GM23248 (cell line): ENCODE results near the gene MLN. TPM values are rescaled to one million over a fixed set of nuclear protein-coding genes. Genes with fewer than 3 reads are reported as not detected.

Experiments used
- DNase-seq: peaks from one replicate; pipeline ENCODE4 v3.0.0-alpha.2; 2015
- H2AFZ ChIP-seq: fragments of 200-600 bp; sonication (generic); 2 replicates; pipeline ENCODE4 v1.6.1; 2016; ENCODE audit warnings: antibody characterized with exemption
- H3F3A ChIP-seq: fragments of 200-600 bp; sonication (generic); 2 replicates; pipeline ENCODE4 v1.6.1; 2016; ENCODE audit warnings: mild to moderate bottlenecking, antibody characterized with exemption, mixed run types; ENCODE audit not compliant: insufficient read depth
- H3K27ac ChIP-seq: fragments of 200-600 bp; sonication (generic); 2 replicates; pipeline ENCODE4 v1.5.1; 2016; ENCODE audit warnings: mild to moderate bottlenecking
- H3K27me3 ChIP-seq: fragments of 200-600 bp; sonication (generic); replicated peaks from 2 replicates; pipeline ENCODE4 v1.6.1; 2016; ENCODE audit warnings: mild to moderate bottlenecking; ENCODE audit not compliant: insufficient read depth
- H3K36me3 ChIP-seq: fragments of 200-600 bp; sonication (generic); 2 replicates; pipeline ENCODE4 v1.6.1; 2016; ENCODE audit warnings: low read depth, mild to moderate bottlenecking
- H3K4me1 ChIP-seq: fragments of 200-600 bp; sonication (generic); 2 replicates; pipeline ENCODE4 v1.6.1; 2016; ENCODE audit warnings: mild to moderate bottlenecking; ENCODE audit not compliant: insufficient read depth
- H3K4me2 ChIP-seq: fragments of 200-600 bp; sonication (generic); one replicate; pipeline ENCODE4 v1.6.1; 2016; ENCODE audit warnings: mild to moderate bottlenecking; ENCODE audit not compliant: unreplicated experiment
- H3K4me3 ChIP-seq: fragments of 200-600 bp; sonication (generic); 2 replicates; pipeline ENCODE4 v1.5.1; 2016; ENCODE audit warnings: mild to moderate bottlenecking
- H3K79me2 ChIP-seq: fragments of 200-600 bp; sonication (generic); 2 replicates; pipeline ENCODE4 v1.6.1; 2016; ENCODE audit warnings: mild to moderate bottlenecking; ENCODE audit not compliant: insufficient read depth
- H3K9ac ChIP-seq: fragments of 200-600 bp; sonication (generic); 2 replicates; pipeline ENCODE4 v1.6.1; 2016; ENCODE audit warnings: mild to moderate bottlenecking
- H3K9me2 ChIP-seq: fragments of 200-600 bp; sonication (generic); 2 replicates; pipeline ENCODE4 v1.6.1; 2016; ENCODE audit warnings: mixed run types, mild to moderate bottlenecking, moderate library complexity; ENCODE audit not compliant: insufficient read depth
- H3K9me3 ChIP-seq: fragments of 200-600 bp; sonication (generic); one replicate; pipeline ENCODE4 v1.6.1; 2017; ENCODE audit warnings: low read depth
- H4K20me1 ChIP-seq: fragments of 200-600 bp; sonication (generic); 2 replicates; pipeline ENCODE4 v1.6.0; 2016; ENCODE audit not compliant: insufficient read depth
- EZH2 ChIP-seq: fragments of 200-600 bp; sonication (generic); IDR thresholded peaks from 2 replicates; pipeline ENCODE4 v1.6.1; 2018; ENCODE audit warnings: antibody characterized with exemption, mild to moderate bottlenecking; ENCODE audit not compliant: insufficient read depth, poor library complexity, severe bottlenecking
- EZH2phosphoT487 ChIP-seq: fragments of 200-600 bp; sonication (generic); IDR thresholded peaks from 2 replicates; pipeline ENCODE4 v1.6.1; 2018; ENCODE audit warnings: antibody characterized with exemption, moderate library complexity, mild to moderate bottlenecking, low read depth; ENCODE audit not compliant: insufficient read depth
- WGBS, 2 experiments: methylation state at CpG; one replicate each; pipeline ENCODE4 v1.1.6; 2015 to 2017; ENCODE audit warnings: low lambda C conversion rate in 2 of 2, low coverage in 1 of 2; ENCODE audit errors: missing lambda C conversion rate in 2 of 2; 5-methylcytosine and 5-hydroxymethylcytosine counted together
- in situ Hi-C: fragments of 300-500 bp; cut with MboI; formaldehyde crosslinking; loops from 2 replicates; pipeline ENCODE4 v1.15.0; 2020
- polyA plus RNA-seq: library from polyadenylated mRNA; unstranded; fragments of >200 nt; fragmentation: Nextera tagmentation; extraction: Ambion mirVana; gene quantifications from 2 replicates; pipeline ENCODE4 v1.2.1, GENCODE V29; 2016
- total RNA-seq: library from RNA; depleted of rRNA; stranded (reverse); fragments of >200 nt; shearing (Covaris generic); gene quantifications from 2 replicates; pipeline ENCODE4 v1.2.3, GENCODE V29; 2014

Gene MLN
- total and polyA plus RNA-seq, 2 experiments from 2014 or later: not detected

GRCh38 chr6:33777398-33778388, 26.1 kb downstream of the MLN start:
- Histone ChIP-seq H4K20me1 (no peaks in the 10 kb centered on the region), H3K4me1 (peaks cover 20% of the 10 kb centered on the region), H3K4me3 (no peak overlapping the region), H3F3A (peaks cover 18% of the 10 kb centered on the region), H3K9me3 (no peaks in the 10 kb centered on the region), H3K27me3 (no peaks in the 10 kb centered on the region), H3K27ac (no peak overlapping the region), H3K36me3 (peaks cover 58% of the 10 kb centered on the region), H3K9ac (no peak overlapping the region), H3K79me2 (peaks cover 13% of the 10 kb centered on the region; the same call in 1 of the 2 replicates), H2AFZ (no peak overlapping the region), H3K4me2 (no peak overlapping the region), H3K9me2 (no peaks in the 10 kb centered on the region)
- DNase-seq: no peak
- no peak for TF ChIP-seq EZH2phosphoT487
- TF ChIP-seq EZH2: no peak
- in situ Hi-C loops: loop anchor here (10.0 kb wide), 1 partner anchor 247 kb away; no protein-coding TSS in a partner anchor
- 89 to 91% methylated on average over 25 of the region's 25 CpGs for WGBS, 2 experiments

DNA sequence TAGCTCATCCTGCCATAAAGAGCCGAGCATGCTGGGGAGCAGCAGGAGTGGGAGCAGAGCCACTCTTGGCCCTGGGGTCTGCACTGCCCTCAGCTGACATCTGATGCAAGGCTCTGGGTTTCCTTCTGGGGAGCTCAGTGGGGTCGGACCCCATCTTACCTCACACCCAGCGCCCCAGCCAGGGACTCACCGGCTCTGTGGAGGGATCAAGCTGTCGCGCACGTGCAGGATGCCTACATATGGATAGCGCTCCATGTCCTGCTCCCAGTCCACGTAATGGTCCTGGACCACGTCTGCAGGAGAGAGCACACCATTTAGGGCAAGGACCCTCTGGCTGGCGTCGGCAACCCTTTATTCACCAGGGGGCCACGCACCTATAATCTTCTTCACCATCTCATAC, 27.0 kb downstream of the MLN start:
- TF ChIP-seq EZH2phosphoT487 (no peak), EZH2 (no peak)

GRCh38 chr6:33776186-33776585, 27.6 kb downstream of the MLN start:
- H2AFZ ChIP-seq: no peak overlapping the region
- no peaks in the 10 kb centered on the region for H3K9me2 ChIP-seq
- WGBS, 2 experiments: 96 to 100% methylated on average over 4 of the region's 4 CpGs
- H3K9ac ChIP-seq: no peak overlapping the region
- H3K36me3 ChIP-seq: peaks cover 53% of the 10 kb centered on the region
- no peak for DNase-seq
- peaks cover 20% of the 10 kb centered on the region for H3K4me1 ChIP-seq
- H3K79me2 ChIP-seq: 0 out of 2 replicates have a peak, but pooled peaks cover 3% of the 10 kb centered on the region
- in situ Hi-C loops: loop anchor here (10.0 kb wide), 1 partner anchor 249 kb away; no protein-coding TSS in a partner anchor
- no peak overlapping the region for H3K27ac ChIP-seq
- TF ChIP-seq EZH2 (no peak), EZH2phosphoT487 (no peak)
- H3K4me3 ChIP-seq: no peak overlapping the region
- no peaks in the 10 kb centered on the region for H3K9me3 ChIP-seq
- H3K27me3 ChIP-seq: no peaks in the 10 kb centered on the region
- H3F3A ChIP-seq: peaks cover 28% of the 10 kb centered on the region
- H4K20me1 ChIP-seq: no peaks in the 10 kb centered on the region
- H3K4me2 ChIP-seq: no peak overlapping the region

More for the DNA sequence above, 27.0 kb downstream of the MLN start:
- no peaks in the 10 kb centered on the region for H3K27me3 ChIP-seq
- H3K79me2 ChIP-seq: 0 out of 2 replicates have a peak, but pooled peaks cover 4% of the 10 kb centered on the region
- no peaks in the 10 kb centered on the region for H3K9me3 ChIP-seq
- peaks cover 25% of the 10 kb centered on the region for H3K4me1 ChIP-seq
- no peak overlapping the region for H3K4me2 ChIP-seq
- no peak overlapping the region for H3K27ac ChIP-seq
- no peak for DNase-seq
- H3F3A ChIP-seq: peaks cover 28% of the 10 kb centered on the region
- H4K20me1 ChIP-seq: no peaks in the 10 kb centered on the region
- peaks cover 53% of the 10 kb centered on the region for H3K36me3 ChIP-seq
- H3K9ac ChIP-seq: no peak overlapping the region
- no peaks in the 10 kb centered on the region for H3K9me2 ChIP-seq
- no peak overlapping the region for H3K4me3 ChIP-seq
- H2AFZ ChIP-seq: no peak overlapping the region
- 93 to 94% methylated on average over 13 of the region's 13 CpGs for WGBS, 2 experiments
- in situ Hi-C loops: loop anchor here (10.0 kb wide), 1 partner anchor 248 kb away; no protein-coding TSS in a partner anchor

GRCh38 chr6:33774774-33775173, 29.0 kb downstream of the MLN start:
- in situ Hi-C loops: loop anchor here (10.0 kb wide), 1 partner anchor 250 kb away; no protein-coding TSS in a partner anchor
- Histone ChIP-seq H3K9me3 (no peaks in the 10 kb centered on the region), H4K20me1 (no peaks in the 10 kb centered on the region), H2AFZ (no peak overlapping the region), H3K27ac (no peak overlapping the region), H3F3A (peaks cover 34% of the 10 kb centered on the region), H3K4me1 (peaks cover 29% of the 10 kb centered on the region), H3K36me3 (peaks cover 39% of the 10 kb centered on the region), H3K27me3 (no peaks in the 10 kb centered on the region), H3K9ac (no peak overlapping the region), H3K79me2 (0 out of 2 replicates have a peak, but pooled peaks cover 3% of the 10 kb centered on the region), H3K9me2 (no peaks in the 10 kb centered on the region), H3K4me3 (no peak overlapping the region), H3K4me2 (no peak overlapping the region)
- 97 to 100% methylated on average over 3 of the region's 3 CpGs for WGBS, 2 experiments
- TF ChIP-seq EZH2 (no peak), EZH2phosphoT487 (no peak)
- DNase-seq: no peak
